Measurements from ENCODE around the gene ATP6V1F.
A peak's percentile ranks its signal among the peaks of the same experiment; 100 is the strongest.

ATP6V1F gene

DNA sequence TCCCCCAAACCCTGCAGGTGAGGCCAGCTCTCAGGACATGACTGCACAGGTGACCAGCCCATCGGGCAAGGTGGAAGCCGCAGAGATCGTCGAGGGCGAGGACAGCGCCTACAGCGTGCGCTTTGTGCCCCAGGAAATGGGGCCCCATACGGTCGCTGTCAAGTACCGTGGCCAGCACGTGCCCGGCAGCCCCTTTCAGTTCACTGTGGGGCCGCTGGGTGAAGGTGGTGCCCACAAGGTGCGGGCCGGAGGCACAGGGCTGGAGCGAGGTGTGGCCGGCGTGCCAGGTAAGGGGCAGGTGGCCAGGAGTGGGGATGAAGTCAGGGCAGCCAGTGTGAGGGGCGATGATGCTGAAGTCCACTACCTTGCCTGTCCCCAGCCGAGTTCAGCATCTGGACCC, 8.3 kb upstream of the ATP6V1F start:
- Histone ChIP-seq H3K4me1 (ENCODE audit: control insufficient read depth, insufficient read depth, low read length) (no peaks in the 10 kb centered on the region), H3K9ac (ENCODE audit: low read length) (no peak overlapping the region), H3K36me3 (ENCODE audit: control insufficient read depth, insufficient read depth, low read length) (peaks cover 78% of the 10 kb centered on the region), H3K4me3 (ENCODE audit: low read depth, low read length) (no peak overlapping the region), H3K27me3 (ENCODE audit: control insufficient read depth, insufficient read depth, low read length) (no peaks in the 10 kb centered on the region), H3K27ac (ENCODE audit: low read depth, low read length) (no peak overlapping the region), H3K9me3 (ENCODE audit: control insufficient read depth, insufficient read depth, low read depth, low read length) (no peaks in the 10 kb centered on the region)

DNA sequence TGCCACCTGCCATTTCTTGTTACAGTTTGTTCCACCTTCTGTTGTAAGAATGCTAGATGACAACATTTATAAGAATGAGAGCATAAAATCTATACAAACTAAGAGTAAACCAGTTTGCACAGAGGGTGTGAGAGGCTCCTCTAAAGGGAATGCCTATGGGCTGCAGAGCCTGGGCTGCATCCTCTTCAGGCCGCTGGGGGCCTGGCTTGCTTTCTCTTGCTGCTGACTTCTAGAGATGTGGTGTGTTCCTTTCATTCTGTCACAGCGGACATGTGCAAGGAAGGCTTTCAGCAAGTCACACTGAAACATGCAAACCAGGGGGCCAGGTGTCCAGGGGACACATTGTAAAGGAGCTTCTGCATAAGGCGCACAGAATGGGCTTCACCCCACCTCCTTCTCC, 7.1 kb upstream of the ATP6V1F start:
- H3K27ac ChIP-seq (ENCODE audit: low read depth, low read length) = no peak overlapping the region
- no peaks in the 10 kb centered on the region for H3K9me3 ChIP-seq (ENCODE audit: control insufficient read depth, insufficient read depth, low read depth, low read length)
- no peak overlapping the region for H3K4me3 ChIP-seq (ENCODE audit: low read depth, low read length)
- H3K9ac ChIP-seq (ENCODE audit: low read length) = no peak overlapping the region
- peaks cover 67% of the 10 kb centered on the region for H3K36me3 ChIP-seq (ENCODE audit: control insufficient read depth, insufficient read depth, low read length)
- no peaks in the 10 kb centered on the region for H3K27me3 ChIP-seq (ENCODE audit: control insufficient read depth, insufficient read depth, low read length)
- H3K4me1 ChIP-seq (ENCODE audit: control insufficient read depth, insufficient read depth, low read length) = no peaks in the 10 kb centered on the region; the same call in 1 of the 2 replicates

DNA sequence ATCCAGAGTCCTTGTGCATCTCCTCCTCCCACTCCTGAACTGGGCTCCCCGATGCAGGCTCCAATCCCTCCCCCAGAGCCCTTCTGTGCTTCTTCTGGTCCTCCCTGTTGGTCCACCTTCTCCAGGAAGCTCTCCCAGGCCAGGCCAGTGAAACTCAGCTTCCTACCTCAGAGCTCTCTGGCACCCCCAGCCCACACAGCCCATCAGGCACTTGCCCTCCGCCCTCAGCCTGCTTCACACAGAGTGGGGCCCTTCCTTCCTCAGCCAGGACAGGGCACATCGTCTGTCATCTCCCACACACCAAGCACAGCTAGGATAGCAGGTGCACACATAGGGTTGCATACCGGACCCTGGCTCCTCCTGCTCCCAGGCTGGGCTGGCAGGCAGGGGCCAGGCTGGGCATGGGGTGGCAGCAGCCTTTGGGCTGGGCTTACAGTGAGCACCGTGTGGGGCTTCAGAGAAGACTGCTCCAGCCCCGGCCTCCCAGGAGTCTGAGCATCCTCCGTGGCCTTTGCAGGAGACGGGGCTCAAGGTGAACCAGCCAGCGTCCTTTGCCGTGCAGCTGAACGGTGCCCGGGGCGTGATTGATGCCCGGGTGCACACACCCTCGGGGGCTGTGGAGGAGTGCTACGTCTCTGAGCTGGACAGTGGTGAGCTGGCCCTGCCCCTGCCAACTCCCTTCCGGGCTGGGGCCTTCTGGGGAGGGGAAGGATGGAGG, 6.5 kb upstream of the ATP6V1F start:
- H3K4me3 ChIP-seq (ENCODE audit: low read depth, low read length) = no peak overlapping the region
- H3K27ac ChIP-seq (ENCODE audit: low read depth, low read length) = no peak overlapping the region
- H3K27me3 ChIP-seq (ENCODE audit: control insufficient read depth, insufficient read depth, low read length) = no peaks in the 10 kb centered on the region
- H3K9ac ChIP-seq (ENCODE audit: low read length) = no peak overlapping the region
- peaks cover 61% of the 10 kb centered on the region for H3K36me3 ChIP-seq (ENCODE audit: control insufficient read depth, insufficient read depth, low read length)
- no peaks in the 10 kb centered on the region for H3K9me3 ChIP-seq (ENCODE audit: control insufficient read depth, insufficient read depth, low read depth, low read length)
- H3K4me1 ChIP-seq (ENCODE audit: control insufficient read depth, insufficient read depth, low read length) = no peaks in the 10 kb centered on the region; the same call in 1 of the 2 replicates

DNA sequence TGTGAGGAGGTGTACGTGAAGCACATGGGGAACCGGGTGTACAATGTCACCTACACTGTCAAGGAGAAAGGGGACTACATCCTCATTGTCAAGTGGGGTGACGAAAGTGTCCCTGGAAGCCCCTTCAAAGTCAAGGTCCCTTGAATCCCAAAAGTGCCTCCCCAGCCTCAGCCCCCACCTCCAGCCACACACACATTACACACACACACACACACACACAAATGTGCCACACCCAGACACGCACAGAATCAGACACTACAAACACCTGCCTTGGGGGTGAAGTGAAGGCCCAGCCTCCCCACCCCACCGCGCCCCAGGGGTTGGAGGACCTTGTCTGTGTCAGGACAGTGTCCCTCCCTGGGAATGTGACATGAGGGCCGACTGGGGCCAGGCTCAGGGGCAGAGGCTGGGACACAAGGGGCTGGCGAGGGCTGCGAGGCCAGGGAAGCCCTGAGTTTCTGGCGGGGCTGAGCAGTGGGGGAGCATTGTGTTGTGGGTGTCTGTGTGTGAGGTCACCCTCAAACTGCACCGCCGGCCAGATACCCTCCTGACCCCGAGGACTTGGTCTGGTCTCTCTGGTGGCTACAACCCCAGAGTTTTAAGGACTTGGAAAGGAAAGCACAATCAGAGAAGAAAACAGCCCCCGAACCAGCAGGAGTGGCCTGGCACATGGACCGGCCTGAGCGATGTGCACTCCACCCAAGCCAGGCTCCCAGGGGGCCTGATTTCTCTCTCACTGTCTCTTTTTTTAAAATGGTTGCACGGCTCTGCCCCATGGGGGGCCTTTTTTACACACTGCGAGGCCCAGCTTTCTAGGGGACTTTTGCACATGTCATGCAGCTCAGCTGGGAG, 4.0 kb upstream of the ATP6V1F start:
- H3K27me3 ChIP-seq (ENCODE audit: control insufficient read depth, insufficient read depth, low read length) = no peaks in the 10 kb centered on the region
- no peak overlapping the region for H3K4me3 ChIP-seq (ENCODE audit: low read depth, low read length)
- H3K9me3 ChIP-seq (ENCODE audit: control insufficient read depth, insufficient read depth, low read depth, low read length) = no peaks in the 10 kb centered on the region
- H3K36me3 ChIP-seq (ENCODE audit: control insufficient read depth, insufficient read depth, low read length) = peaks cover 38% of the 10 kb centered on the region
- peaks cover 4% of the 10 kb centered on the region for H3K4me1 ChIP-seq (ENCODE audit: control insufficient read depth, insufficient read depth, low read length)
- H3K27ac ChIP-seq (ENCODE audit: low read depth, low read length) = no peak overlapping the region
- no peak overlapping the region for H3K9ac ChIP-seq (ENCODE audit: low read length)

DNA sequence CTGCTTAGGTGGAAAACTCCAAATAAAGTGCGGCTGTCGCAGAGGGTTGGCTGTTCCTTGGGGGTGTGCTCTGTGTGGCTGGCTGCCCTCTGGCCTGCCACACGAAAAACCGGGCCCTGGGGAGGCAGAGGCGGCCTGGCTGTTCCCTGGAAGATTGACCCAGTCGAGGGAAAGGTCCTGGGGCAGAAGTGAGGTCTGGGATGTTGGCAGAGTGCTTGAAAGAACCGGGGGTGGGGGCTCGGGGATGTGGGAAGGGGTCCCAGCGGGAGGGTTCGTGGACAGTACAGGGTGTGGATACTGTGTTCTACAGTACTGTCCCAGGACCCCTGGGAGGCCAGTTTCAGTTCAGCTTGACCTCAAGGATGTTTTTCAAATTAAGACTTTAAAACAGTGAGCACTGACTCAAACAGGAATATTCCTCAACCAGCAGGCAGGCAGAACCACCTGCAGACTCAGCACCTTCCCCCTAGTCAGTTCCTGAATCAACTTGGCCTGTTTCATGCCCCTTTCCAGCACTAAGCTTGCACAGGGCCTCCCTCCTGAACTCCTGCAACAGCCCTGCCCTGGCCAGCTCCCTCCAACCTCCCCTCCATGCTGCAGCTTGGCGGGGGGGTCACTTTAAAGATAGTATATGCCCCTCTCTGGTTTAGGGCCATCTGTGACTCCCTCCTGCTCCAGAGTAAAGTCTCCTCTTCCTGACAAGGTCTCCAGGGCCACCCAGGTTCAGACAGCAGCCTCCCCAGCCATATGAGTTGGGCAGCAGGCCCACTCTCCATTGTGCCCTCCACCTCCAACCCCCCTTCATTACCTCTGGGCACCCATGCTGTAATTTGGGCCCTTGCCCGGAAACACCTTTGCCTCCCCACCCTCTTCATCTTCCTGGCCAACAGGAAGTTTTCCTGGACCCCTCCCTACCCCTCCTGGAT, 3.2 kb upstream of the ATP6V1F start:
- Histone ChIP-seq H3K36me3 (ENCODE audit: control insufficient read depth, insufficient read depth, low read length) (peaks cover 29% of the 10 kb centered on the region), H3K4me1 (ENCODE audit: control insufficient read depth, insufficient read depth, low read length) (peaks cover 8% of the 10 kb centered on the region), H3K27me3 (ENCODE audit: control insufficient read depth, insufficient read depth, low read length) (no peaks in the 10 kb centered on the region), H3K4me3 (ENCODE audit: low read depth, low read length) (no peak overlapping the region), H3K27ac (ENCODE audit: low read depth, low read length) (no peak overlapping the region), H3K9me3 (ENCODE audit: control insufficient read depth, insufficient read depth, low read depth, low read length) (no peaks in the 10 kb centered on the region), H3K9ac (ENCODE audit: low read length) (no peak overlapping the region)

DNA sequence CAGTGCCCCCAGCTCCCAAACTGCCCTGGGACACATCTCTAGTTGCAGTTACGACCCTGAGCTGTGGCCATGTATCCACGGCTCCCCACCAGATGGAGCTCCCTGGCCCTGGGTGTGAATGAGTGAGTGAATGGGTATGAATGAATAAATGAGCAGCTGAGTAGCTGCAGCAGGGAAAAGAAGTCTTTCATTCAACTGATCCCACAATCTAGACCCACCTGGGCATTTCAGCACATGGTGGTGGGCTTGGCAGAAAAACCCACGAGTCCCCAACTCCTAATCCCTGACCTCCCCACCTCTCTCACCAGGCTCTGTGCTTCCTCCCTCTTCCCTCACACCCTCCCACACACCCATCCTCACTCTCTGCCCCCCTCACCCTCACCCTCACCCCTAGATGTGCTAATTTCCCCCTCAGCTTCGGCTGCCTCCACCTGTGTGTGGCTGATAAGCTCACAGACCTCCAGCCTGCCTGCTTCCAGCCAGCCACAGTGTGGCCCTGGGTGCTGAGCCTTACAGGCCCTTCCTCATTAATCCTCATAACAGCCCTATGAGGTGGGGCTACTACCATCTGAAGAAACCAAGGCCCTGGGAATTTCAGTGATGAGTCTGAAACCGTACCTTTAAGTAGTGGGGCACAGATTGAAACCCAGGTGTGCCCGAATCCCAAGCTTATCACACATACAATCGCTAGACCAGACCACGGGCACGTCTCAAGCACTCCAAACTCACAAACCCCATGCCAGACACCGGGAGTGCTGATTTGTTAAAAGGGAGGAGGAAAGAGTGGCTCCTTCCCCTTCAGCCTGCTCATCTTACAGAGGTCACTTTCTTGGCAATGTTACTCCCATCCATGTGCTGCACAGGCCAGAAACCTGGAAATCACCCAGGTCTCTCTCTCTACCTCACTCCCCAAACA, 2.2 kb upstream of the ATP6V1F start:
- H3K9me3 ChIP-seq (ENCODE audit: control insufficient read depth, insufficient read depth, low read depth, low read length) = no peaks in the 10 kb centered on the region
- H3K27me3 ChIP-seq (ENCODE audit: control insufficient read depth, insufficient read depth, low read length) = no peaks in the 10 kb centered on the region
- H3K36me3 ChIP-seq (ENCODE audit: control insufficient read depth, insufficient read depth, low read length) = peaks cover 26% of the 10 kb centered on the region
- H3K4me1 ChIP-seq (ENCODE audit: control insufficient read depth, insufficient read depth, low read length) = peaks cover 8% of the 10 kb centered on the region
- H3K4me3 ChIP-seq (ENCODE audit: low read depth, low read length) = no peak overlapping the region
- H3K27ac ChIP-seq (ENCODE audit: low read depth, low read length) = no peak overlapping the region
- no peak overlapping the region for H3K9ac ChIP-seq (ENCODE audit: low read length)

DNA sequence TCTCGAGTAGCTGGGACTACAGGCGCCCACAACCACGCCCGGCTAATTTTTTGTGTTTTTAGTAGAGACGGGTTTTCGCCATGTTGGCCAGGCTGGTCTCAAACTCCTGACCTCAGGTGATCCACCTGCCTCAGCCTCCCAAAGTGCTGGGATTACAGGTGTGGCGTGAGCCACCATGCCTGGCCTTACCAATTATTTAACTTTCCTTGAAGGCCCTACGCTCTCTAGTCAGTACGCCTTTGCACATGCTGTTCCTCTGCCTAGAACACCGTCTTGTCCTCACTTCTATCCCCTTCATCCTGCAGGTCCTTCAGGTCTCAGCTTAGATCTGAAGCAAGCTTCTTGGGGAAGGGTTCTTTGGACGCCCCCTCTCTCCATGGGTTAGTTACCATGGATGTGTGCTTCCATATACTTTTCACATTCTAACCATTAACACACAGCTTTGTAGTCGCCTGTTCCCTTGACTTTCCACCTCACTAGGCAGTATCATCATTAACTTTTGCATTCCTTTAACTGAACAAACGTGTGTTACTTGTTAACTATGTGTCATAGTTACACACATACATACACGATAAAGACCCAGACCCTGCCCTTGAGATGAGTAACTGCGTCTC, 592 bp upstream of the ATP6V1F start:
- Histone ChIP-seq H3K4me1 (ENCODE audit: control insufficient read depth, insufficient read depth, low read length) (peaks cover 8% of the 10 kb centered on the region), H3K27ac (ENCODE audit: low read depth, low read length) (no peak overlapping the region), H3K9ac (ENCODE audit: low read length) (peak overlapping the region; percentile 5), H3K4me3 (ENCODE audit: low read depth, low read length) (peak overlapping the region; percentile 83), H3K27me3 (ENCODE audit: control insufficient read depth, insufficient read depth, low read length) (0 out of 2 replicates have a peak, but pooled peaks cover 2% of the 10 kb centered on the region), H3K9me3 (ENCODE audit: control insufficient read depth, insufficient read depth, low read depth, low read length) (no peaks in the 10 kb centered on the region), H3K36me3 (ENCODE audit: control insufficient read depth, insufficient read depth, low read length) (peaks cover 16% of the 10 kb centered on the region)

DNA sequence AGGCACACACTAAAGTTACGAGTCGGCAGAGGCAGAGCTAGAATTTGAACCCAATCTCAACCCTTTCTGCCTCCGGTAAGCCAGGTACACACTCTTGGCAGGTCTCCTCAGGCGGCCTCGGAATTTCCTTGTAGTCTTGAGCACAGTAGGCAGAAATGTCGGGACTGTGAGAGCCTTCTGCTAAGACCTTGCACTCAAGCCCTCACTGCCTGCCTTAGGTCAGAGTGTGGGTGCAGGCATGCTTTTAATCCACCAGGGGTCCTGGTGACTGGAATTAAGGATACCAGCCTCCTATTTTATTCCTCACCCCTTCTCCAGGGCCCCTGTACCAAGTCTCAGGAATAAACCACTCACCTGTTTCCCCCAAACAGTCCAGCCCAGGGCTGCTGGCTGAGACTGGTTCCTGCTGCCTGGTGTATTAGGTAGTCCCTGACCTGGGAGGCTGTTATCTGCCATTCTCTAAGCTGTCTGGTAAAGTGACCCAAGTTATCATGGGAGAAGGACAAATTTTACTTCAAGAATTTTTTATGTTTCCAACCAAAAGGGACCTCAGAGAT, 855 bp downstream of the ATP6V1F start:
- peak overlapping the region; percentile 82 for H3K9ac ChIP-seq (ENCODE audit: low read length)
- H3K4me1 ChIP-seq (ENCODE audit: control insufficient read depth, insufficient read depth, low read length) = peaks cover 17% of the 10 kb centered on the region
- no peak overlapping the region for H3K27ac ChIP-seq (ENCODE audit: low read depth, low read length)
- H3K4me3 ChIP-seq (ENCODE audit: low read depth, low read length) = peak overlapping the region; percentile 83
- peaks cover 13% of the 10 kb centered on the region for H3K36me3 ChIP-seq (ENCODE audit: control insufficient read depth, insufficient read depth, low read length)
- no peaks in the 10 kb centered on the region for H3K9me3 ChIP-seq (ENCODE audit: control insufficient read depth, insufficient read depth, low read depth, low read length)
- H3K27me3 ChIP-seq (ENCODE audit: control insufficient read depth, insufficient read depth, low read length) = peaks cover 13% of the 10 kb centered on the region

DNA sequence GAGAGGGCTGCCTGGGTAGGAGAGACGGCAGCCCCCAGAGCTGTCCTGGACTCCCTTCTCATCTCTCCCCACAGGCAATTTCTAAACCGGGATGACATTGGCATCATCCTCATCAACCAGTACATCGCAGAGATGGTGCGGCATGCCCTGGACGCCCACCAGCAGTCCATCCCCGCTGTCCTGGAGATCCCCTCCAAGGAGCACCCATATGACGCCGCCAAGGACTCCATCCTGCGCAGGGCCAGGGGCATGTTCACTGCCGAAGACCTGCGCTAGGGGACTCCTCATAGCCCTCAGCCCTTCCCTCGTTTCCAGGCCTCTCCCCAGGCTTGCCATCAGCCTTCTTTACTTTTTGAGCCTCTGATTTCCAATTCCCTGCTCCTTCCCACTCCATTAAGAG, 2.6 kb downstream of the ATP6V1F start:
- Histone ChIP-seq H3K36me3 (ENCODE audit: control insufficient read depth, insufficient read depth, low read length) (peaks cover 13% of the 10 kb centered on the region), H3K4me1 (ENCODE audit: control insufficient read depth, insufficient read depth, low read length) (peaks cover 25% of the 10 kb centered on the region), H3K4me3 (ENCODE audit: low read depth, low read length) (no peak overlapping the region), H3K27me3 (ENCODE audit: control insufficient read depth, insufficient read depth, low read length) (peaks cover 31% of the 10 kb centered on the region), H3K9ac (ENCODE audit: low read length) (no peak overlapping the region), H3K27ac (ENCODE audit: low read depth, low read length) (no peak overlapping the region), H3K9me3 (ENCODE audit: control insufficient read depth, insufficient read depth, low read depth, low read length) (no peaks in the 10 kb centered on the region)

All from HUES6 (cell line).